Measurements from ENCODE around the gene RNF207.

The RNF207 gene

DNA sequence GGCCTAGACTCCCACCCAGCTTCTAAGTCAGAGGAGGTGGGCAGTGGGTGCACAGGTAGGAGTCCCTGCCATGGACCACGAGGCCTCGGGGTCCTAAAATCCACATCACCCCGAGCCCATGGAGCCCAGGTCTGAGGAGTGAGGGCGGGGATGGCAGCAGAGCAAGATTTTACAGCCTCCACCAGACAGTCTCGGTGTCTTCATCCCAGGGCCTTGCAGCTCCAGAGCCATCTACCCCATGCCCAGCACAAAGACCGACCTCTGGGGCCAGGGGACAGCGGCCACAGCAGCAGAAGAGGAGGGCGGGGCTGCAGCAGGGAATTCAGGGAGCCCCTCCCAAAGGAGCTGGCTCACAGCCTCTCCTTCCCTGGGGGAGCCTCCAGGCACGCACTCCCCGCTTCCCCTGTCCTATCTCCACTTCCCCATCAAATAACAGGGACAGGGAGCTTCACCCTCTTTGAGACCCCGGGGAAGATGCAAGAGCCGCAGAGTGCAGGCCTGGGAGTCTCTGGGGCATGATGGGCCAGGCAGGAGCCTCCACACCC lies 40.4 kb upstream of the RNF207 start:
- Histone ChIP-seq H3K9me3 (ENCODE audit: control insufficient read depth in 1 of 2, low read length in 2 of 2) (no peaks in the 10 kb centered on the region), H3K4me3 (ENCODE audit: low read depth in 1 of 2, low read length in 2 of 2) (no peak overlapping the region), H3K27me3 (ENCODE audit: control insufficient read depth in 1 of 2, insufficient read depth in 2 of 2, low read length in 2 of 2) (peaks cover 0 to 17% of the 10 kb centered on the region in 2 donors), H3K27ac (ENCODE audit: low read depth, low read length) (no peak overlapping the region), H3K4me1 (ENCODE audit: control insufficient read depth in 1 of 2, insufficient read depth in 2 of 2, low read length in 2 of 2) (no peaks in the 10 kb centered on the region), H3K36me3 (ENCODE audit: control insufficient read depth in 1 of 2, insufficient read depth in 2 of 2, low read length in 2 of 2) (no peaks in the 10 kb centered on the region), H3K9ac (ENCODE audit: low read depth in 1 of 2, low read length in 2 of 2) (no peak overlapping the region)

GRCh38 chr1:6166221-6166620 lies 39.7 kb upstream of the RNF207 start:
- Histone ChIP-seq H3K27ac (ENCODE audit: low read depth, low read length) (no peak overlapping the region), H3K9me3 (ENCODE audit: control insufficient read depth in 1 of 2, low read length in 2 of 2) (no peaks in the 10 kb centered on the region), H3K4me3 (ENCODE audit: low read depth in 1 of 2, low read length in 2 of 2) (no peak overlapping the region), H3K36me3 (ENCODE audit: control insufficient read depth in 1 of 2, insufficient read depth in 2 of 2, low read length in 2 of 2) (no peaks in the 10 kb centered on the region), H3K9ac (ENCODE audit: low read depth in 1 of 2, low read length in 2 of 2) (no peak overlapping the region), H3K27me3 (ENCODE audit: control insufficient read depth in 1 of 2, insufficient read depth in 2 of 2, low read length in 2 of 2) (peaks cover 0 to 20% of the 10 kb centered on the region in 2 donors), H3K4me1 (ENCODE audit: control insufficient read depth in 1 of 2, insufficient read depth in 2 of 2, low read length in 2 of 2) (no peaks in the 10 kb centered on the region)

- peaks cover 0 to 19% of the 10 kb centered on the region in 2 donors for H3K27me3 ChIP-seq (ENCODE audit: control insufficient read depth in 1 of 2, insufficient read depth in 2 of 2, low read length in 2 of 2)
- no peaks in the 10 kb centered on the region for H3K9me3 ChIP-seq (ENCODE audit: control insufficient read depth in 1 of 2, low read length in 2 of 2)
- H3K4me3 ChIP-seq (ENCODE audit: low read depth in 1 of 2, low read length in 2 of 2): no peak overlapping the region
- H3K9ac ChIP-seq (ENCODE audit: low read depth in 1 of 2, low read length in 2 of 2): no peak overlapping the region
- H3K4me1 ChIP-seq (ENCODE audit: control insufficient read depth in 1 of 2, insufficient read depth in 2 of 2, low read length in 2 of 2): no peaks in the 10 kb centered on the region
- no peak overlapping the region for H3K27ac ChIP-seq (ENCODE audit: low read depth, low read length)
- H3K36me3 ChIP-seq (ENCODE audit: control insufficient read depth in 1 of 2, insufficient read depth in 2 of 2, low read length in 2 of 2): no peaks in the 10 kb centered on the region
Observed at GRCh38 chr1:6166655-6167390, 39.1 kb upstream of the RNF207 start.

GRCh38 chr1:6167391-6168303 lies 38.3 kb upstream of the RNF207 start:
- no peak overlapping the region for H3K9ac ChIP-seq (ENCODE audit: low read depth in 1 of 2, low read length in 2 of 2)
- peaks cover 0 to 17% of the 10 kb centered on the region in 2 donors for H3K27me3 ChIP-seq (ENCODE audit: control insufficient read depth in 1 of 2, insufficient read depth in 2 of 2, low read length in 2 of 2)
- H3K36me3 ChIP-seq (ENCODE audit: control insufficient read depth in 1 of 2, insufficient read depth in 2 of 2, low read length in 2 of 2): no peaks in the 10 kb centered on the region
- no peak overlapping the region for H3K27ac ChIP-seq (ENCODE audit: low read depth, low read length)
- no peaks in the 10 kb centered on the region for H3K9me3 ChIP-seq (ENCODE audit: control insufficient read depth in 1 of 2, low read length in 2 of 2)
- no peaks in the 10 kb centered on the region for H3K4me1 ChIP-seq (ENCODE audit: control insufficient read depth in 1 of 2, insufficient read depth in 2 of 2, low read length in 2 of 2)
- H3K4me3 ChIP-seq (ENCODE audit: low read depth in 1 of 2, low read length in 2 of 2): no peak overlapping the region

GRCh38 chr1:6168947-6169586 lies 36.9 kb upstream of the RNF207 start:
- H3K4me1 ChIP-seq (ENCODE audit: control insufficient read depth in 1 of 2, insufficient read depth in 2 of 2, low read length in 2 of 2): no peaks in the 10 kb centered on the region
- no peak overlapping the region for H3K27ac ChIP-seq (ENCODE audit: low read depth, low read length)
- peaks cover 0 to 8% of the 10 kb centered on the region in 2 donors for H3K27me3 ChIP-seq (ENCODE audit: control insufficient read depth in 1 of 2, insufficient read depth in 2 of 2, low read length in 2 of 2)
- no peak overlapping the region for H3K4me3 ChIP-seq (ENCODE audit: low read depth in 1 of 2, low read length in 2 of 2)
- no peak overlapping the region for H3K9ac ChIP-seq (ENCODE audit: low read depth in 1 of 2, low read length in 2 of 2)
- no peaks in the 10 kb centered on the region for H3K9me3 ChIP-seq (ENCODE audit: control insufficient read depth in 1 of 2, low read length in 2 of 2)
- H3K36me3 ChIP-seq (ENCODE audit: control insufficient read depth in 1 of 2, insufficient read depth in 2 of 2, low read length in 2 of 2): no peaks in the 10 kb centered on the region

GRCh38 chr1:6170116-6170741 lies 35.7 kb upstream of the RNF207 start:
- Histone ChIP-seq H3K4me1 (ENCODE audit: control insufficient read depth in 1 of 2, insufficient read depth in 2 of 2, low read length in 2 of 2) (no peaks in the 10 kb centered on the region), H3K36me3 (ENCODE audit: control insufficient read depth in 1 of 2, insufficient read depth in 2 of 2, low read length in 2 of 2) (no peaks in the 10 kb centered on the region), H3K27me3 (ENCODE audit: control insufficient read depth in 1 of 2, insufficient read depth in 2 of 2, low read length in 2 of 2) (peaks cover 0 to 8% of the 10 kb centered on the region in 2 donors), H3K27ac (ENCODE audit: low read depth, low read length) (no peak overlapping the region), H3K4me3 (ENCODE audit: low read depth in 1 of 2, low read length in 2 of 2) (no peak overlapping the region), H3K9me3 (ENCODE audit: control insufficient read depth in 1 of 2, low read length in 2 of 2) (no peaks in the 10 kb centered on the region), H3K9ac (ENCODE audit: low read depth in 1 of 2, low read length in 2 of 2) (no peak overlapping the region)

DNA sequence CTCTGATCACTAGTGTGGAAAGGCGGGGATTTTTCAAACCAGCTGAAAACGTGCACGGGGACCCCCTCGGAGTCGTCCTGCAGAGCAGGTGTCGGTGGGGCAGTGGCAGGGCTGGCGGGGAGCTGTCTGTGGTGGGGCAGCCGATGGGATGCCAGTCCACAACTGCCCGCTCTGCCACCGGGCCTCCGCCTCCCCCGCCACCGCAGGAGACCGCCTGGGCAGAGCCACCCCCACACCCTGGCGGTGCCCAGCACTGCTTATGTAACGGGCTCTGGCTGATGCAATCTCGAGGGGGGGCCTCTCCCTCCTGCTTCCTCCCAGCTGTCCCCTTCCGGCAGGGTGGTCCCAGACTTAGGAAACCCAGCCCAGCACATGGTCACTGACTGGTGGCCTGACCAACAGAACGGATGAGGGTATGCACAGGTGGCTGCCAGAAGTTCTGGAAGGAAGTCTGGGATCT lies 35.1 kb upstream of the RNF207 start:
- no peak overlapping the region for H3K27ac ChIP-seq (ENCODE audit: low read depth, low read length)
- H3K27me3 ChIP-seq (ENCODE audit: control insufficient read depth in 1 of 2, insufficient read depth in 2 of 2, low read length in 2 of 2): peaks cover 0 to 8% of the 10 kb centered on the region in 2 donors
- H3K4me3 ChIP-seq (ENCODE audit: low read depth in 1 of 2, low read length in 2 of 2): no peak overlapping the region
- no peak overlapping the region for H3K9ac ChIP-seq (ENCODE audit: low read depth in 1 of 2, low read length in 2 of 2)
- H3K9me3 ChIP-seq (ENCODE audit: control insufficient read depth in 1 of 2, low read length in 2 of 2): no peaks in the 10 kb centered on the region
- no peaks in the 10 kb centered on the region for H3K36me3 ChIP-seq (ENCODE audit: control insufficient read depth in 1 of 2, insufficient read depth in 2 of 2, low read length in 2 of 2)
- H3K4me1 ChIP-seq (ENCODE audit: control insufficient read depth in 1 of 2, insufficient read depth in 2 of 2, low read length in 2 of 2): no peaks in the 10 kb centered on the region

- H3K27me3 ChIP-seq (ENCODE audit: control insufficient read depth in 1 of 2, insufficient read depth in 2 of 2, low read length in 2 of 2): peaks cover 0 to 13% of the 10 kb centered on the region in 2 donors
Observed at GRCh38 chr1:6171548-6172124, 34.3 kb upstream of the RNF207 start.

GRCh38 chr1:6172549-6172948 lies 33.4 kb upstream of the RNF207 start:
- Histone ChIP-seq H3K27me3 (ENCODE audit: control insufficient read depth in 1 of 2, insufficient read depth in 2 of 2, low read length in 2 of 2) (peaks cover 6 to 22% of the 10 kb centered on the region in 2 donors), H3K4me3 (ENCODE audit: low read depth in 1 of 2, low read length in 2 of 2) (no peak overlapping the region), H3K9ac (ENCODE audit: low read depth in 1 of 2, low read length in 2 of 2) (no peak overlapping the region), H3K4me1 (ENCODE audit: control insufficient read depth in 1 of 2, insufficient read depth in 2 of 2, low read length in 2 of 2) (no peaks in the 10 kb centered on the region), H3K36me3 (ENCODE audit: control insufficient read depth in 1 of 2, insufficient read depth in 2 of 2, low read length in 2 of 2) (no peaks in the 10 kb centered on the region), H3K27ac (ENCODE audit: low read depth, low read length) (no peak overlapping the region), H3K9me3 (ENCODE audit: control insufficient read depth in 1 of 2, low read length in 2 of 2) (no peaks in the 10 kb centered on the region)

More at GRCh38 chr1:6171548-6172124, 34.3 kb upstream of the RNF207 start:
- Histone ChIP-seq H3K27ac (ENCODE audit: low read depth, low read length) (no peak overlapping the region), H3K4me1 (ENCODE audit: control insufficient read depth in 1 of 2, insufficient read depth in 2 of 2, low read length in 2 of 2) (no peaks in the 10 kb centered on the region), H3K4me3 (ENCODE audit: low read depth in 1 of 2, low read length in 2 of 2) (no peak overlapping the region), H3K9ac (ENCODE audit: low read depth in 1 of 2, low read length in 2 of 2) (no peak overlapping the region), H3K9me3 (ENCODE audit: control insufficient read depth in 1 of 2, low read length in 2 of 2) (no peaks in the 10 kb centered on the region), H3K36me3 (ENCODE audit: control insufficient read depth in 1 of 2, insufficient read depth in 2 of 2, low read length in 2 of 2) (no peaks in the 10 kb centered on the region)

Data from duodenal mucosa (tissue), 2 donors.